ENCODE data around the gene VIL1. TPM values are rescaled to one million over a fixed set of nuclear protein-coding genes. Genes with fewer than 3 reads are reported as not detected.

VIL1 gene
- total and polyA plus RNA-seq, 2 of the 4 experiments (the other 2 are of a cell fraction): not detected

- Histone ChIP-seq H3K4me3 (ENCODE audit: insufficient read depth, low read depth, low read length) (no peak overlapping the region), H3K56ac (ENCODE audit: extremely low read depth, insufficient read depth, low read length) (no peak overlapping the region), H2AK5ac (ENCODE audit: low read depth, low read length) (no peak overlapping the region), H4K5ac (ENCODE audit: low read depth, low read length) (peak overlapping the region; percentile 19; the same call in 1 of the 2 replicates), H2AFZ (replicated peaks; ENCODE audit: low read length, poor library complexity) (no peak overlapping the region), H3K23ac (ENCODE audit: low read depth, low read length) (no peak overlapping the region), H3K79me1 (ENCODE audit: low read depth in 1 of 2, low read length in 2 of 2) (no peaks in the 10 kb centered on the region), H3K9me3 (ENCODE audit: control insufficient read depth, insufficient read depth, low read length) (peaks cover 7% of the 10 kb centered on the region), H2BK120ac (ENCODE audit: low read depth, low read length) (no peak overlapping the region), H3K27ac (ENCODE audit: insufficient read depth, low read length) (peak overlapping the region; percentile 51; the same call in 1 of the 2 replicates), H4K91ac (ENCODE audit: insufficient read depth, low read depth, low read length) (no peak overlapping the region; the same call in 1 of the 2 replicates), H3K9me1 (ENCODE audit: insufficient read depth, low read length) (no peaks in the 10 kb centered on the region), H2AK9ac (replicated peaks; ENCODE audit: low read depth, low read length, poor library complexity) (no peak overlapping the region), H3K27me3 (ENCODE audit: control insufficient read depth, insufficient read depth, low read length) (peaks cover 2% of the 10 kb centered on the region; the same call in 1 of the 2 replicates), H3K14ac (replicated peaks; ENCODE audit: low read depth, low read length) (no peak overlapping the region), H3K9ac (ENCODE audit: low read depth, low read length) (no peak overlapping the region), H4K8ac (ENCODE audit: low read depth in 2 of 2, low read length in 2 of 2) (peak overlapping the region in 1 of 2 experiments; percentile 28; a peak in 1 of 4 replicates), H2BK20ac (ENCODE audit: low read depth, low read length) (no peak overlapping the region), H3K36me3 (ENCODE audit: control insufficient read depth, insufficient read depth, low read length) (no peaks in the 10 kb centered on the region), H3K18ac (ENCODE audit: low read depth, low read length) (peak overlapping the region; percentile 42), H4K20me1 (ENCODE audit: insufficient read depth, low read length) (no peaks in the 10 kb centered on the region), H3K4ac (ENCODE audit: low read depth, low read length) (no peak overlapping the region), H2BK15ac (ENCODE audit: low read depth, low read length) (no peak overlapping the region), H3K4me2 (ENCODE audit: low read depth, low read length) (peak overlapping the region; percentile 29; the same call in 1 of the 2 replicates), H3K4me1 (ENCODE audit: control insufficient read depth, insufficient read depth, low read length) (peaks cover 5% of the 10 kb centered on the region), H2BK5ac (ENCODE audit: low read depth, low read length, poor library complexity, severe bottlenecking) (peak overlapping the region; percentile 63)
- dilution Hi-C loops (cut with HindIII; ENCODE audit: low sequenced_read_pairs, unreplicated experiment): no loop called here
- POLR2A ChIA-PET (ENCODE audit: unreplicated experiment): no interaction called here
- intact Hi-C loops (cut with micrococcal nuclease): no loop called here
- DNase-seq (peak; percentile 73), ATAC-seq (ENCODE audit: low read depth) (peak; percentile 61)
- TF ChIP-seq USF2 (IDR thresholded peaks at IDR 0.05; ENCODE audit: low read depth, low read length) (no peak), CEBPB (IDR thresholded peaks at IDR 0.05; ENCODE audit: low read depth, low read length) (peak; percentile 85)
- CTCF ChIA-PET: no interaction called here
- whole genome bisulfite sequencing, 2 experiments (ENCODE audit: extremely low coverage in 2 of 2, insufficient read length in 1 of 2): 24% methylated on average over 2 of the region's 11 CpGs; no CpG with 5 or more reads in 1 of the 2 experiments
- in situ Hi-C loops (cut with MboI; ENCODE audit: low sequenced_read_pairs): no loop called here
- no TSS peak for BruUV-seq (replicated peaks)
Observed at GRCh38 chr2:218370410-218371063, 48.4 kb upstream of the VIL1 start.
